GM21576 (cell line): ENCODE measurements around the gene KIAA0513.

Experiments used
- ATAC-seq: cut with Tn5 transposase; IDR thresholded peaks from one replicate; pipeline ENCODE4 v1.9.1; 2021; ENCODE audit warnings: mild to moderate bottlenecking, moderate library complexity; ENCODE audit not compliant: unreplicated experiment

The KIAA0513 gene

DNA sequence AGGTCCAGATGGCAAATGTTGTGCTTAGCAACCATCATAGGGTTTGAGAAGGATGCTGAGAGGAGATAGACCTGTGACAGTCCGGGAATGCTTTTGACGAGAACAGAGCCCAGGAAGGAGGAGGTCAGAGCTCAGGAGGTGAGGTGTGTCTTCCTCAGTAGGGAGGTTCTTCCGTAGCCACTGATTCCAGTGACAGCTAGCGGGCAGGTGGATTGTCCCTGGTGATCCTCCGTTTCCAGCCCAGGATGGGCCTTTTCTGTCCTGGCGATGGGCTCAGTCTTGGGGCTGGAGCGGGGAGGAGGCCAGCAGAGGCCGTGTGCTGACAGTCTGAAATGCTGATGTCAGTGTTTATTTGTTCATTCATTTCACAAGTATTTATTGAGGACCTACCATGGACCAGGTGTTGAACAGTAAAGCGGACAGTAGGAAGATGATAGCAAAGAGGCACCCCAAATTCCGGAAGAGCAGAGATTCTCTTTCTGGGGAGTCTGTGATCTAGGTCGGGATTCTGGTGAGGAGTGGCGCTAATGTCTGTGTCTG, 38.8 kb downstream of the KIAA0513 start:
- ATAC-seq = no peak

DNA sequence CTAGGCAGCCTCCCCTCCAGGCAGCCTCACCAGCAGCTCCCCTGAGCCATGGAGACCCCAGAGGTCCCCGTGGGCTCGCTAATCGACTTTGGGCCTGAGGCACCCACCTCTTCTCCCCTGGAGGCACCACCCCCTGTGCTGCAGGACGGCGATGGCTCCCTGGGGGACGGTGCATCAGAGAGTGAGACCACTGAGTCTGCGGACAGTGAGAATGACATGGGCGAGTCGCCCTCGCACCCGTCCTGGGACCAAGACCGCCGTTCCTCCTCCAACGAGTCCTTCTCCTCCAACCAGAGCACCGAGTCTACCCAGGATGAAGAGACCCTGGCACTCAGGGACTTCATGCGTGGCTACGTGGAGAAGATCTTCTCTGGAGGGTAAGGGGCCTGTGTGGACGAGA, 39.4 kb downstream of the KIAA0513 start:
- ATAC-seq = no peak

DNA sequence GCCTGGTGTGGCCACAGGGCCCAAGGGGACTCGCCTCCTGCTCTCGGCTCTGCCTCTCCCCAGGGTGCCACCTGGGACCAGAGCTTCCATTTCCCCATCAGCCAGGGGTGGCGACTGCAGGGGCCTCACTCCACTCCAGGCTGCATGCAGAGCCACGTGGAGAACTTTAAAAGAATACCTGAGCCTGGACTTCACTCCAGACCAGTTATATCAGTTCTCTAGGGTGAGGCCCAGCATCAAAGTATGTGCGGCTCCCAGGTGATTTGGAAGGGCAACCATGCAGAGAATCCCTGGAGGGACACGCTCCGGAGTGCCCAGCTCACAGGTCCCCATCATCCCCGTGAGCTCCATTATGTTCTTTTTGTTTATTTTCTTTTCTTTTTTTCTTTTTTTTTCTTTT, 39.8 kb downstream of the KIAA0513 start:
- no peak for ATAC-seq

DNA sequence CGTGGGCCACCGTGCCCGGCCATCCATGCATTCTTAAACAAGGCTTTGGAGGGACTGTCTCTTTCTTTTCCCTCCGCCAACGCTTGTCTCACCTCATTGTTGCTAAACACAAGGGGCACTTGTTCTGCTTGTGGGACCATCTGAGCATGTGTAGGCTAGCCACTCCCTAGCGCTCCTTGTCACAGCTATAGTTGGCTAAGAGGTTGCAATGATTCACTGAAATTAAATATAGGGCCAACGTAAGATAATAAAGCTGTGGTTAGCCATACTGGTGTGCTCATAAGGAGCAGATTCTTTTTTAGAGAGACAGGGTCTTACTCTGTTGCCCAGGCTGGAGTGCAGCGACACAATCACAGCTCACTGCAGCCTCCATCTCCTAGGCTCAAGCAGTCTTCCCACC, 41.2 kb downstream of the KIAA0513 start:
- ATAC-seq = no peak

DNA sequence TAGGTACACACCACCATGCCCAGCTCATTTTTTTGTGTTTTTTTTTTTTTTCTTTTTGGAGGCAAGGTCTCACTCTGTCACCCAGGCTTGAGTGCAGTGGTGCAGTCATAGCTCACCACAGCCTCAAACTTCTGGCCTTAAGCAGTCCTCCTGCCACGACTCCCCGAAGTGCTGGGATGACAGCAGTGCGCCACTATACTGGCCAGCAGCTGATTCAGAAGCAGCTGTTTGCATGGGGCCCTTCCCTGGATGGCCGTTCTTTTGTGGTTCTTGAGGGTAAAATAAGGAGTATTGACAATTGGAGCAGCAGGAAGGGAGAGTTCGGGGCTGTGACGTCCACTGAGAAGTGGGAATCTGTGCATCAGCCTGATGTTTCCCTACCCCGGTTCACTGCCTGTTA, 41.6 kb downstream of the KIAA0513 start:
- no peak for ATAC-seq

DNA sequence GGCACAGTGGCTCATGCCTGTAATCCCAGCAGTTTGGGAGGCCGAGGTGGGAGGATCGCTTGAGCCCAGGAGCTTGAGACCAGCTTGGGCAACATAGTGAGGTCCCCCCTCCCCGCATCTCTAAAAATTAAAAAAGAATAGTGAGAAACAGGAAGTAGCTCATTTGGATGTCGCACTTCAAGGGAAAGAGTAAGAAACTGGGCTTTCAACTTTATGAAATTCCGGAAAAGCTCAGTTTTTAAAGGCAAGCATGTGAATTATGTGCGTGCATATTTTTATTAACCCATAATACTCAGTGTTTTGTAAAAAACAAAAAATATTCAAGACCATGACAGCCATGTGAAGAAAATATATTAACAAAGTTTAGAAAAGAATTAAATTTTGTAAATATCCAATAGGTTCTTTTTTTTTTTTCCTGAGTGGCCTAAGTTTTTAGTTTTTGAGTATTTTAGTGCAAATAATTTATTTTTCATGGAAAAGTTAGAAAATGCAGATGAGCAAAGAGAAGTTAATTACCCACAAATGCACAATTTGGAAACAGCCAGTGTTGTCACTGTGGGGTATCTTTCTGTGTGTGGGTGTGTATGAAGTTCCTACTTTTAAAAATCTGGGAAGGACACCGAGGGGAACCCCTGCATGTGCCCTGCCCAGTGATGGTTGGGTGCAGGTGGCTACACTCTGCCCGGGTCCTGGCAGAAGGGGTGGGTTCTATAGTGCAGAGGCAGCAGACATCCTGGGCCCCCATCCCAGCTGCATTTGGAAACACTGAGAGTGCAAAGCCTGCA, 44.7 kb downstream of the KIAA0513 start:
- ATAC-seq = no peak

DNA sequence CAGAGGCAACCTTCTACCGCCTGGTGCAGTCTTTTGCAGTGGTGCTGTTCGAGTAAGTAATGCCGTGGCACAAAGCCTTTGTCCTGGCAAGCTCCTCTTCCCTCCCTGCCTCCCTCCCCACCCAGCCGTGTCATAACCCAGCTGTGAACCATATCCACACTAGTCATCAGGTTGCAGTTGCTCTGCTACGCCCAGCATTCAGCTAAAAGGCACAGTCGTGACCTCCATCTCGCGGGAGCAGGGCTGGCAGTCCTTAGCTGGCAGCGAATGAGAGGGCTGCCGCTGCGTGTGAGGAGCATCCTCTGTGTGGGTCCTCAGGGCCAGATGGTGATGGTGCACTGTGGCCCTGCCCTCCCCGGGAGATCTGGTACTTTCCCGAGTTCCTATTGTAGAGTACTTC, 45.4 kb downstream of the KIAA0513 start:
- ATAC-seq = no peak

DNA sequence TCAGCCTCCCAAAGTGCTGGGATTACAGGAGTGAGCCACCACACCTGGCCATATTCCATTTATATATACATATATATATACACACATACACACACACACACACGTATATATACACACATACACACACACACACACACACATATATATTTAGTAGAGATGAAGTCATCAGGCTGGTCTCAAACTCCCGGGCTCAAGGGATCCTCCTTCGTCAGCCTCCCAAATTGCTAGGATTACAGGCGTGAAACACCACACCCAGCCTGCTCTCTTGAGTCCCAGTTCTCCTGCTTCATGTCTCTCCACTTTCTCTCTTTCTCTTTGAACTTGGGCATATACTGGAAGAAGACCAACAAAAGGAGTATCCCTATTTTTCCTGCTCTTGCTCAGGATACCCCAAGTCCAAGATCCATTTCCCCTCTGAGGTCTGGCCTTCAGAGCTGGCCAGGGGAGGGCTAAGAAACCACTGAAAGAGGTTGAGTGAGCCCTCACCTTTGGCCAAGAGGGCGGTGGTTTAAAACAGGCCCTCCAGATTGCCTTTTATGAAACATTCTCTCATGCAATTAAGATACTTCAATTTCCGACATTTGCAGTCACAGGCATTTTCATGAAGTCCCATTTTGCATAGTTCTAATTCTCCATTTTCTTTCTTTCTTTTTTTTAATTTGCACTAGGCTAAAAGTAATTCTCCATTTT, 46.8 kb downstream of the KIAA0513 start:
- ATAC-seq = no peak

DNA sequence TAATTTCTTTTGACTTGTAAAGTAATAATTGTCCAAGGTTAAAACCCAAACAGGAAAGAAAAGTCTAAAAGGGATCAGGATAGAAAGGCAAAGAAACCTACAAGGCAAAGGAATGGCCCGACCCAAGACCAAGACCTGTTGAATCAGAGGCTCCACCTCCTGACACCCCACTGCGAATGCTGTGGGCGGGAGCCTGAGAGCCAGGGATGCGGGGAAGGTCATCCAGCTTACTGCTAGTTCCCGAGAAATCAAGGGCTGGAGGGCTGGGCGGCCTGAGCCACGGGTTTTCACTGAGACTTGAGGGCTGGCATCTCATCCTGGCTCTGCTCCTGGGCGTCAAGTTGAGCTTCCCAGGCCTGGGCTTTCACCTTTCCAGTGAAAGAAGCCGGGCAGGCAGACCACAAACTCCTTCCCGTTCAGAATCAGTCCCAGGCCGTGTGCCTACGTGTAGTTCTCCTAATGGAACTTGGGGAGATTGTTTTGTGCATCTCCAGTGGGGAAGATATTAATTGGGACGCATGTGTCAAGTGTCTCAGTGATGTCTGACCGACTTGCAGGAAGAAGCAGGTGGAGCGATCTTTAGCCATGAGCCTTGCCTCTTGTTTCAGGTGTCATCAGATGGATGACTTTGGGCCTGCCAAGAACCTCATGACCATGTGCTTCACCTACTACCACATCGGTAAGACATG, 47.8 kb downstream of the KIAA0513 start:
- ATAC-seq = no peak

DNA sequence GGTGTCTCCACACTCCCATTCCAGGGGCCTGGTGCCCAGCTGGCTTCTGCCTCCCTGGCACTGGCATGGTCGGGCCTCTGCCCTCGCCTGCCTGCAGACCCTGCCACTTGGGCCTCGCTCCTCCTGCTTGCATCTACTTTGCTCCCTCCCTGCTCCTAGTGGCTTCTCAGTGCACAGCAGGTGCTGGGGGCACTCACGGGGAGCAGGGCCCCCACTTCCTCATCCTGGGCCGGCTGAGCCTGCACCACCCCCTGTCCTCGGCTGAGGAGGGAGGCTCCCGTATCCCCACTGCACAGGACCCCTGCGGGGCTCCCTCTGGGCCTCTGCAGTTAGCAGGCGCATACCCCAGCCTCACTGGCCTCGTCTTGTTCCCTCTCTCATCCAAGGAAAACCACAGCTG, 49.4 kb downstream of the KIAA0513 start:
- no peak for ATAC-seq

DNA sequence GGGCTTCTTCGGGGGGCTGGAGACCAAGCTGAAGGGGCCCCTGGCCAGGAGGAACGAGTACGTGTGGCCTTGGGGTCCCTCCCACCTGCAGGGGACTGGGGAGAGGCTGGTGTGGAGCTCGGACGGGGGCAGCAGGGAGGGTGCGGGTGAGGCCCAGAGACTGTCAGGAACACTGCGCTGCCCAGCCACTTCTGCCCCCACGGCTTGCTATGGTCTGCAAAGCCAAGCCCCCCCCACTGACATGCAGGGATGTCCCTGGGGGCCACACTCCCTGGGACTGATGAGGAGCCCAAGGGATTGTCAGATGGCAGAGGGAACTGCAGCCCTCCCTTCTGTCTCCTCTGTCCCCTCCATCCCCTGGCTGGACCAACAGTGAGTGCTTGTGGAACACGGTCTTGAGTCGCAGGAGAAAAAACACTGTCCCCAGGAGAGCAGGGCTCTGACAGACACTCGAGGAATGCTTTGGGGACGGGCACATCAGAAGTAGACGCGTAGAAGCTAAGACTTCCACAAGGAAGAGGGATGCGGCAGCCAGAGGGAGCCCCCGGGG, 50.1 kb downstream of the KIAA0513 start:
- ATAC-seq = no peak

DNA sequence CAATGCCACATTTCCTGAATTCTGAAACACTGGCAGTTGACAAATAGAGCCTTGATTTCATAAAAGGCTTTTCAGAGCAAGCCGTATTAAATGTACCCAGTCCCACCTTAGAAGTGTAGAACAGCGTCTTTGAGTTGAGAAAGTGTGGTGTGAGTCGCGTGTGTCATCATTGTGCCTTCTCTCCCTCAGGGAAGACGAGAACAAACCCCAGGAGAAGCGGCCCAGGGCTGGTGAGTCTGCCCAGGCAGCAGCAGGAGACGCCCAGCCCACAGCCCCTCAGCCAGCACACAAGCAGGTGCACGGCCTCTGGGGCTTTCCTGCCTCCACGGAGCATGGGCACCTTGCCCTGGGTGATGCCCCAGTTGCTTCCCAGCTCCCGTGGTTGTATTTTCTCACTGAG, 50.6 kb downstream of the KIAA0513 start:
- ATAC-seq = no peak

DNA sequence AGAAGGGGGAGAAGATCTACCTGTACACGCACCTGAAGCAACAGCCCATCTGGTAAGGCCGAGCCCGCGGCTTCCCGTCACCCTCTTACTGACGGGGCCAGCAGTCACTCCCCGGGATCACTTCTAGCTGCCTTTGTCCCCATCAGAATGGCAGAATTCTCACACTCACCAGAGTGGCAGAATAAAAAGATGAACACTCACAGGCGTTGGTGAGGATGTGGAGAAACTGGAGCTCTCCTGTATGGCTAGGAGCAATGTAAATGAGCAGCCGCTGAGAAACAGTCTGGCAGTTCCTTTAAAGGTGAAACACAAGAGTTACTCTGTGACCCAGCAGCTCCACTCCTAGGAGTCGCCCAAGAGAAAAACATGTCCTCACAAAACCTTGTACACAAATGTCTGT, 51.4 kb downstream of the KIAA0513 start:
- ATAC-seq = no peak

DNA sequence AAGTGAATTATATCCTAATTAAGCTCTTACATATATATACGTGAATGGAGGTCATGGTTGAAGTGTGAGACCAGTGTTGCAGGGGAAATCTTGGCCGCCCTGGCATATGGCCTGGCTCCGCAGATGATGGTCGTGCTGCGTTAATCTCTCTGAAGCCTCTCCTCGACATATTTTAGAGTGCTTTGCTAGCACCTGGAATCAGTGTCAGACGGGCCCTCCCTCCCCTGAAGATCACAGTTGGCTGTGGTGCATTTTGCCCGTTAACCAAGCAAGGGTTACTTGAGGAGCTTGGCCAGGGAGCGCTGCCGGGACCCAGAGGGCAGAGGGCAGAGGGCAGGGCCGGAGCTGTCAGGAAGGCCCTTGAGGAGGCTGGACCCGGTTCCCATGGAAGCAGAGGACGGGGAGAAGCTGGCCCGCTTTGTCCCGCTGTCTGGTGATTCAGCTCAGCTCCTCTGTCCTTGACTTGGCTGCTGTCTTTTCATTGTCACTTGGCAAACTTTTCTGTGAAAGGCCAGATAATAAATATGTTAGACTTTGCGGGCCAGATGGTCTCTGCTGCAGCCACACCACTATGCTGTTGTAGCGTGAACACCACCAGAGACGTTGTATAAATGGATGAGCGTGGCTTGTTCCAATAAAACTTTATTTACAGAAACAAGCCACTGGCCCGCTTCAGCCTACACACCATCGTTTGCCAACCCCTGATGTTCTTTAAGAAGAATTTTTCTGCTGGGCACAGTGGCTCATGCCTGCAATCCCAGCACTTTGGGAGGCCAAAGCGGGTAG, 52.4 kb downstream of the KIAA0513 start:
- ATAC-seq = no peak

DNA sequence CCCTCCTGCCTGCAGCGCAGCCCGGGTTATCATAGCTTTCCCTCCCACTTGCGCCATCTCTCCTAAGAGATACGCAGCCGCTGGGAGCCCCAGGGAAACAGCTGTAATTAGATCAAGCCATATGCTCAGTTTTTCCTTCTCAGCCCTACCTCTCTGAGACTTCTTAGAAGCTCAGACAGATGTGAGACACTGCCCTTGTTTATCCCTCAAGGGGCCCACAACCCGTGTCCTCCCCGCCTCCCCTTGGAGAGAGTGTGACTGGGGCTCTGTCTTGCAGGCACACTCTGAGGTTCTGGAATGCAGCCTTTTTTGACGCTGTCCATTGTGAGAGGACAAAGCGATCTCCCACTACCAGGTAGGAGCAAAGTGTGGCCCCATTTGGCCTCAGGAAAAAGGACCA, 53.4 kb downstream of the KIAA0513 start:
- no peak for ATAC-seq

DNA sequence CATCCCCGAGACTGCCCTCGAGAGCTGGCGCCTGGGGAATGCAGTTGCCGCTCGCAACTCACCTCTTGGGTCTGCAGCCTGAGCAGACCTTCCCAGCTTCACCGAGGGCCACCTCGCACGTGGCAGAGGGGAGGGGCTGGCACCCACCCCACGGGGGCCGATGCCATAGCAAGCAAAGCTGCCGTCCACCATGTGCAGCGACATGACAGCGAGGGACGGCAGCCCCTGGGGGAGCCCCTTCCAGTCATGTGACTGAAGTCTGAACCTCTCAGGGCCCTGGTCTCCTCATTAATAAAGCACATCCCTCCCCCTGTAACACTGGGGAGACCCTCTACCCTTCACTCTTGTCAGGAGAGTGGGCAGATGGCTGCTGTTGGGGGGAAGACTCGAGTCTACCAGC, 54.2 kb downstream of the KIAA0513 start:
- no peak for ATAC-seq

DNA sequence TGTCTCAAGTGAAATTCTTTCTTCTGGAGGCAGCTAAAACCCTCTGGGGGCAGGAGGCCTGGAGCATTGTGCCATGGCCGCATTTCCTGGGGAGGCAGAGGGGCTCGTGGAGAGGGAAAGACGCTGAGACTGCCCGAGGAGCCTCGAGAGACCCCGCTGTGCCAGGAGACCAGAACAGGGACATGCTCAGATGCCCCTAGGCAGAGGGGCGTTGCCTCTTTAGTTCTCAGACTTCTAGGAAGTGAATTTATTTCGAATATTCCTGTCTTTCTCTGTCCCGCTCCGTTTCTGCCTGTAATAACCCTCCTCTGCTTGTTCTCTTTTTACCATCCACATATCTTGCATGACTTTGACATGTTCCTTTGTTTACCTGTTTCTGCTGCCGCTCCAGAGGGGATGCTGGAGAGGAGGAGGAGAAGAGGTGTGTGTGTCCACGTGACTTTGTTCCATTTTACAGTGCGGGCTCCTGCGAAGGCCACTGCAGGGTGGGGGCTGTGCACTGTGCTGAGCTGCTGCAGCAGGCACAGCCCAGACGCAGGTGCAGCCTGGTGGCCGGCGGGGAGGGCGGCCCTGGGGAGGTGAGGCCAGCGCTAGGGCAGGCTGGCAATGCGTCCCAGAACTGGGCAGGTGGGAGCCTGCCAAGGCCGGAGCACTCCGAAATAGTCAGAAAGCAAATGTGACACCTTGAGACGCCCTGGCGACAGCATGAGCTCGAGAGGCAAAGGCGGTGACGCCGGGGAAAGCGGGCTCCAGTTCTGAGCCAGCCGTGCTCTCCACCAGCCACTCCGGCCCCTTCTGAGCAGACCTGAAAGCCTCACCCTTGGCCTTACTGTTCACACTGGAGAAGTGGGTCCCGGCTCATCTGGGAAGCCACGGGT, 54.8 kb downstream of the KIAA0513 start:
- ATAC-seq = peak; percentile 46

DNA sequence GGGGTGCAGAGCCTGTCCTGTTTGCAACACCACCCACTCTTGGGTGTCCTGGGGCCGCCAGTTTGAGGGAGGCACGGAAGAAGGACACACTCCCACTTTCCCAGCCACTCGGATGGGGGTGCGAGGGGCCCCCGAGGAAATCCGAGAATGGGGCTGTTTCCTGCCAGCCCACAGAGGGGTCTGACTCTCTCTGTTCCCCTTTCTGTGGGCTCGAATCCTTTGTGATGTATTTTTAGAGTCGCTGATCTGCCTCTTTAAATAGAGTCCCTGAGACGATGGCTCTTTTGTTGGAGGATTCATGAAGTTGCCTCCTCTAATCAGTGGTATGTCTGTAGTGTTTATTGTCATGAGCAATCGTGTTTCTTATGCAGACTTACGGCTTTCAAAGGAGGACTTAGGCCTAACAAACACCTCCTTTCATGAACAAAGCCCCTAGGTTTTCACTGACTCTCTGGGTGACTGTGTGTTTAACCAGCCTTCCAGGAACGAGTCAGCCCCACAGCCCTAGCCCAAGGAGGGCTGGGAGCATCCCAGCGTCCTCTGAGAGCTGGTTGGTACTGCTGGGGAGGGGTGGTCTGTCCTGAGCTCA, 55.5 kb downstream of the KIAA0513 start:
- peak; percentile 22 for ATAC-seq

DNA sequence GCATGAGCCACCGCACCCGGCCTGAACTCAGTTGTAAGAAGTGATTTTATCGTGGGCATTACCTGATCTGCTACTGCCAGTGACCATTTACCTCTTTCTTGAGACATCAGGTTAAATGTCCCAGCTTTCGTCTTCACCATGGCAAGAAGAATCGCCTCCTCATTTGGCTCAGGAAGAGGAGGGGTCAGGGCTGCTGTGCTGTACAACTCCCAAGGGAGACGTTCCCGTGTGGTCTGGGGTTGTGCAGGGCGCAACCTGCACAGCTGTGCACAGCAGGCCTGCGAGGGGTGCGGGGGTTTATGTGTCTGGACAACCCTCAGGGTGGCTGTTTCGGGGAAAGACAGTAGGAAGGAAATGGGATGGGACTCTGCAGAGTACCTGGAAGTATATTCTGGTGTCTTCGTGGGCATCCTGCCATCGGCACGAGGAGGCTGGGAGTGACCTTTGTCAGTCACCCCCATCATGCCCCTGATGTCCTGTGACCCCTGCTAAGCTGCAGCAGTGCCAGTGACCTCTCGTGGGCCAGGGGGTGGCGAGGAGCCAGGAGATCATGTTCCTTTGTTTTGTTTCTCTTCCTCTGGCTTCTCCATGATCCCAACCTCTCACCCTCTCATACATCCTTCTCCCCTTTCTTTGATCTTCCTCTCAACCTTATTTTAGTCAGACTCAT, 57.4 kb downstream of the KIAA0513 start:
- no peak for ATAC-seq
